Right cardiac atrium (tissue), 5 donors: ENCODE data around the gene EMP1. TPM values are rescaled to one million over a fixed set of nuclear protein-coding genes. Genes with fewer than 3 reads are reported as not detected.

ENCODE experiments used
- ATAC-seq, 2 donors: fragments of 200-7000 bp; cut with Tn5 transposase; one replicate each; pipeline versions ENCODE4 v1.8.0 to v1.9.1; 2020; ENCODE audit warnings: moderate library complexity in 2 of 2, mild to moderate bottlenecking in 1 of 2
- DNase-seq, 3 donors: peaks; one replicate each; pipeline ENCODE4 v3.0.0-alpha.2; 2020
- H3K27ac ChIP-seq: one replicate; pipeline ENCODE4 v1.5.1; 2013; ENCODE audit warnings: mild to moderate bottlenecking, low read length, control low read depth, moderate library complexity
- H3K27me3 ChIP-seq: one replicate; pipeline ENCODE4 v1.6.1; 2013; ENCODE audit not compliant: control insufficient read depth, insufficient read depth
- H3K4me1 ChIP-seq: one replicate; pipeline ENCODE4 v1.6.1; 2013; ENCODE audit warnings: low read length; ENCODE audit not compliant: control insufficient read depth, insufficient read depth
- H3K4me3 ChIP-seq: one replicate; pipeline ENCODE4 v1.5.1; 2013; ENCODE audit warnings: low read length, control low read depth
- H3K9me3 ChIP-seq: one replicate; pipeline ENCODE4 v1.6.1; 2013; ENCODE audit warnings: low read length; ENCODE audit not compliant: control insufficient read depth
- WGBS: extraction: QIAGEN DNeasy Blood & Tissue Kit; methylation state at CpG from one replicate; pipeline ENCODE4 v1.1.7; 2013; 5-methylcytosine and 5-hydroxymethylcytosine counted together
- intact Hi-C, 4 donors: fragments of 100-400 bp; cut with DNase I; formaldehyde crosslinking; loops; one replicate each; pipeline versions ENCODE4 v1.11.0 to v1.14.0; 2022 to 2023
- polyA plus RNA-seq: library from polyadenylated mRNA; stranded (reverse); fragments of 200-250 nt; gene quantifications from one replicate; pipeline ENCODE4 v1.2.3, GENCODE V29; 2013
- total RNA-seq, 4 donors: library from RNA; stranded (reverse); fragmentation: NEBNext Ultra II Directional; extraction: Animal tissue kit (Norgen Biotek cat#: 25700); gene quantifications; one replicate each; pipeline ENCODE4 v1.2.1, GENCODE V29; 2021
- donor health status: healthy with polysubstance abuse.
- donor health status: DM: no; HTN: yes; CAD: no.
- donor health status: DM: no; HTN: no; CAD: no.
- donor health status: DM: no; HTN: yes; CAD: no; lungs with severe emphysema.
- donor health status: DM: yes; HTN: yes; CAD: no.

EMP1 gene
- total and polyA plus RNA-seq, 5 donors = 33.8 to 401 (median 220) TPM

- Histone ChIP-seq H3K27ac (no peak overlapping the region), H3K27me3 (no peaks in the 10 kb centered on the region), H3K4me3 (no peak overlapping the region), H3K9me3 (no peaks in the 10 kb centered on the region), H3K4me1 (peaks cover 6% of the 10 kb centered on the region)
- ATAC-seq (peak; percentile 59 to 81), DNase-seq (peak; percentile 57 to 78 (median 72))
- intact Hi-C loops = no loop called here
- 80% methylated on average over 14 of the region's 14 CpGs for WGBS
Measured at GRCh38 chr12:13171921-13172859, 24.3 kb upstream of the EMP1 start.

- H3K4me1 ChIP-seq = peaks cover 6% of the 10 kb centered on the region
- H3K27ac ChIP-seq = peak overlapping the region; percentile 70
- intact Hi-C loops = no loop called here
- DNase-seq = peak; percentile 79 to 82 (median 81)
- ATAC-seq = peak; percentile 90 to 91
- no peak overlapping the region for H3K4me3 ChIP-seq
- H3K9me3 ChIP-seq = no peaks in the 10 kb centered on the region
- H3K27me3 ChIP-seq = no peaks in the 10 kb centered on the region
- 53% methylated on average over 12 of the region's 12 CpGs for WGBS
Measured at GRCh38 chr12:13173012-13173932, 23.3 kb upstream of the EMP1 start.

DNA sequence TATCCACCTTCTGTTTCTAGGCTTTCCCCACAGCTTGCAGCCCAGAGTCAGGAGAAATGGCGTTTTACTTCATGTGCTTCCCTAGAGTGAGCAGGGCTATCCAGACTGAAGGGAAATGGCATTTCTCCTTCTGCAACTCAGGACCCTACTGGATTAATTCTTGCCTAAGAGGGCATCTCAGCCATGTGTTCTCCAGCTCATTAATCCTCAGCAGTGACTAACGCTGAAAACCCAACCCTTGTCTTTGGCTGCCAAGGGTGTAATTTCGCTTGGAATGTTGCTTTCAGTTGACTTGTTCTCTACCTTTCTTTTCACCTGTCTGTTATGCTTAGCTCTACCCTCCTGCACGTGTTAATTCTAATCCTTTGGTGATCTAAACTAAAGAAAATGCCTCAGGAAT is 21.0 kb upstream of the EMP1 start:
- Histone ChIP-seq H3K9me3 (no peaks in the 10 kb centered on the region), H3K27ac (no peak overlapping the region), H3K27me3 (no peaks in the 10 kb centered on the region), H3K4me3 (no peak overlapping the region), H3K4me1 (peaks cover 14% of the 10 kb centered on the region)
- intact Hi-C loops = no loop called here
- 84% methylated on average over 4 of the region's 4 CpGs for WGBS
- ATAC-seq (no peak), DNase-seq (no peak)

GRCh38 chr12:13176256-13176655 is 20.3 kb upstream of the EMP1 start:
- Histone ChIP-seq H3K27me3 (no peaks in the 10 kb centered on the region), H3K9me3 (no peaks in the 10 kb centered on the region), H3K4me3 (no peak overlapping the region), H3K27ac (no peak overlapping the region), H3K4me1 (peaks cover 14% of the 10 kb centered on the region)
- no peak for DNase-seq
- WGBS = 93% methylated on average over 4 of the region's 4 CpGs
- ATAC-seq = no peak
- intact Hi-C loops = no loop called here

DNA sequence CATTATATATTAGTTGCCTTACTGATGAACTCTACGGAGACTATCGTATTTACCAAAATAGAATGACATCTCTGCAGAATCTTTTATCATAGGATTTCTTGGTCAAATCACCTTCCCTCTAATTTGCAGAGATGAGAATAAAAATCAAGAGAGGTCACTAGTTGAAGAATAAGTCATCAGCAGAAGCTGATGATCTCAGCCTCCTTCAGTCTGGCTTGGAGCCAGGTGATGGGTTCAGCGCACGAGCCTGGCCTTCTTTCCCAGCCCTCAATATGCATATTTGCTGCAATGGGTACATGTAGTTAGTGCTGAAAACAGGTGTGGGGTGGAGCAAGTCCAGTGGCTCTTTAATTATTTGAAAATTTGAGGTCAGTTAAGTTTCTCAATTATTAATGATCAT is 19.2 kb upstream of the EMP1 start:
- 74% methylated on average over 4 of the region's 4 CpGs for WGBS
- no peak for DNase-seq
- H3K4me1 ChIP-seq = peaks cover 12% of the 10 kb centered on the region

GRCh38 chr12:13177906-13178305 is 18.6 kb upstream of the EMP1 start:
- Histone ChIP-seq H3K27ac (no peak overlapping the region), H3K4me1 (peaks cover 8% of the 10 kb centered on the region), H3K4me3 (no peak overlapping the region), H3K9me3 (no peaks in the 10 kb centered on the region), H3K27me3 (no peaks in the 10 kb centered on the region)
- DNase-seq (no peak), ATAC-seq (no peak)
- WGBS = 84% methylated on average over 4 of the region's 4 CpGs
- intact Hi-C loops = no loop called here

More for the DNA sequence above, 19.2 kb upstream of the EMP1 start:
- ATAC-seq = no peak
- H3K4me3 ChIP-seq = no peak overlapping the region
- no peak overlapping the region for H3K27ac ChIP-seq
- intact Hi-C loops = no loop called here
- H3K27me3 ChIP-seq = no peaks in the 10 kb centered on the region
- H3K9me3 ChIP-seq = no peaks in the 10 kb centered on the region

DNA sequence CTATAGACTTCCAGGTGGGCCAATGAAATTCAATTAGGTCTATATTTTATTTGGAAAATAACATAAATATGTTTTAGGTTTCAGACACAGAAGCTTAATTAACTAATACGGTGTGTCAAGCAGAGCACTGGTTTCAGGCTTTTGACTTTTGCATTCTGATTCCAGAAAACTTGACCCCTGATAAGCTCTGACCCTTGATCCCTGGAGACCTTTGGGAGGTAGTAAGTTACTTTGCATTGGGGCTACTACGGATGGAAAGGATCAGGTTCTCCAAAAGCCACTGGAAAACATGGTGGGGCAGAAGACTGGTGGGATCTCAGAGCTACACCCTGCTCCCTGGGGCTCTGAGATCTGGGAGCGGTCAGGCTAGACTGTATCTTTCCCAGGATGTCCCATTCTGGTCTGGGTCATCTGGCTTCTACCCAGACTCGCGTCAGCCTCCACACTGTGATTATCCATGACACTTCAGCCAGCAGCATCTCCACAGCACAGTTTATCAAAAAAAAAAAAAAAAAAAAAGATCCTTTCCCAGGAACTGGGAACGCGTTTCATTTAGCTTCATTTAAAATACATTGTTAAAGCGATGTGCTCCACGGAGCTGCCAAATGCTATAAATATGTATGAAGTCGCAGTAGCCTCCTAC is 17.8 kb upstream of the EMP1 start:
- no peaks in the 10 kb centered on the region for H3K27me3 ChIP-seq
- 16% methylated on average over 10 of the region's 10 CpGs for WGBS
- H3K4me3 ChIP-seq = peak overlapping the region; percentile 23
- H3K9me3 ChIP-seq = no peaks in the 10 kb centered on the region
- peak; percentile 83 for ATAC-seq
- intact Hi-C loops = no loop called here
- peaks cover 8% of the 10 kb centered on the region for H3K4me1 ChIP-seq
- H3K27ac ChIP-seq = peak overlapping the region; percentile 98
- peak; percentile 61 to 86 (median 74) for DNase-seq

DNA sequence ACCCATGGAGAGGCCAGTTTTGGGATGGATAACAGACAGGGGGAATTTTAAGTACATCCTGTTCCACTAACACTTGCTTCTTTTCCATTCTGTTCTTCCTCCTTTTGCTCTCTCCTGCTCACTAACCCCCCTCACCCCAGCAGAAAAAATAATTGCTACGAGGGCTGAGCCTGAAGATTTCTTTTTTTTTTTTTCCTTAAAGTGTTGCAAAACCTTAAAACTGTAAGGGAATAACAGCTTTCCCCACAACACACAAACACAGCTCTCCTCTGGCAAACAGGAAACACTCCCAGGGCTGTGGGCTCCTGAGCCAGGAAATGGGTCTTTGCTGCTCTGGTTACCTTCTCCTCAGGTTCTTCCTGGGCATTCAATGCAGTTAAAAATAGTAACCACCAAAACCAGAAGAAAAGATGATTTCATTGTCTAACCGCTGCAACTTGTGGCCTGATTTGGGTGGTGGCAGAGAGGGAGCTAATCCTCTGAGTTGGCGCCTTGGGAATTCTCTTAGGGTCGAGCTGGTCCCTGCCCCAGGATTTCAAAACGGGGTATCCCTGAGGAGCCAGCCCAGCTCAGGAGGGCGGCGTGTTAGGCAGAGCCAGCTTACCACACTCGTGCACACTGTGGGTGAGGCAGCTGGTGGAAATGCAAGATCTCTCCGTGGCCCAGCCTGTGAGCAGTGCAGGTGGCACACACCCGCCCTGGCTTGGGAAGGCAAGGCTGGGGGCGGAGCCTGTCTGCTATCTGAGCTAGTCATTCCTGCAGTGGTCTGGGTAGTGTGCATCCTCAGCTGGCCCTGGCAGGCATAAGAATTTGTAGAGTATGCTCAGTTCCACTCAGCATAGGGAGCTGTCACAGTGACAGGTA is 17.1 kb upstream of the EMP1 start:
- Histone ChIP-seq H3K4me3 (peak overlapping the region; percentile 23), H3K27me3 (no peaks in the 10 kb centered on the region), H3K27ac (peak overlapping the region; percentile 98), H3K9me3 (no peaks in the 10 kb centered on the region), H3K4me1 (peaks cover 8% of the 10 kb centered on the region)
- DNase-seq (peak; percentile 63 to 86 (median 86)), ATAC-seq (peak; percentile 76 to 91)
- WGBS = 21% methylated on average over 11 of the region's 11 CpGs
- intact Hi-C loops = no loop called here

GRCh38 chr12:13181375-13182070 is 15.0 kb upstream of the EMP1 start:
- Histone ChIP-seq H3K27ac (no peak overlapping the region), H3K4me1 (peaks cover 8% of the 10 kb centered on the region), H3K4me3 (no peak overlapping the region), H3K9me3 (no peaks in the 10 kb centered on the region), H3K27me3 (no peaks in the 10 kb centered on the region)
- DNase-seq = no peak
- intact Hi-C loops = no loop called here
- 58% methylated on average over 3 of the region's 3 CpGs for whole genome bisulfite sequencing
- ATAC-seq = no peak
